HG03060 (cell line): Measurements from ENCODE around the gene SREK1IP1.

ENCODE experiments used
- ATAC-seq: cut with Tn5 transposase; IDR thresholded peaks from one replicate; pipeline ENCODE4 v1.9.1; 2021; ENCODE audit warnings: low read depth, moderate number of reproducible peaks; ENCODE audit not compliant: unreplicated experiment

Gene SREK1IP1

GRCh38 chr5:64768358-64769312 is at the start of gene SREK1IP1, which contains the start of gene CWC27:
SREK1IP1 (minus strand) TSS chr5:64768691; CDS start chr5:64768517, 174 bp downstream.
CWC27 (plus strand) TSS chr5:64768930; CDS start chr5:64769147, 217 bp downstream.
- peak; percentile 95 for ATAC-seq

- ATAC-seq, result no peak
Measured at GRCh38 chr5:64818245-64818644, 49.8 kb upstream of the SREK1IP1 start.

GRCh38 chr5:64814073-64814472 is 45.6 kb upstream of the SREK1IP1 start:
- ATAC-seq, result peak; percentile 81

- no peak for ATAC-seq
Measured at GRCh38 chr5:64811050-64811640, 42.7 kb upstream of the SREK1IP1 start.

GRCh38 chr5:64807520-64807919 is 39.0 kb upstream of the SREK1IP1 start:
- ATAC-seq, result no peak

GRCh38 chr5:64806537-64806936 is 38.0 kb upstream of the SREK1IP1 start:
- ATAC-seq, result no peak

GRCh38 chr5:64800926-64801325 is 32.4 kb upstream of the SREK1IP1 start:
- ATAC-seq, result no peak

- ATAC-seq, result no peak
Measured at GRCh38 chr5:64796301-64796700, 27.8 kb upstream of the SREK1IP1 start.

- ATAC-seq, result no peak
Measured at GRCh38 chr5:64794053-64794770, 25.7 kb upstream of the SREK1IP1 start.

GRCh38 chr5:64792469-64792868 is 24.0 kb upstream of the SREK1IP1 start:
- no peak for ATAC-seq

- ATAC-seq, result no peak
Measured at GRCh38 chr5:64790210-64790609, 21.7 kb upstream of the SREK1IP1 start.

- no peak for ATAC-seq
Measured at GRCh38 chr5:64789457-64789856, 21.0 kb upstream of the SREK1IP1 start.

- ATAC-seq, result no peak
Measured at GRCh38 chr5:64788156-64788555, 19.7 kb upstream of the SREK1IP1 start.

- ATAC-seq, result no peak
Measured at GRCh38 chr5:64786372-64786771, 17.9 kb upstream of the SREK1IP1 start.

GRCh38 chr5:64784451-64785025 is 16.0 kb upstream of the SREK1IP1 start:
- peak; percentile 68 for ATAC-seq

- no peak for ATAC-seq
Measured at GRCh38 chr5:64775291-64775690, 6.8 kb upstream of the SREK1IP1 start.

GRCh38 chr5:64773533-64773932 is 5.0 kb upstream of the SREK1IP1 start:
- peak; percentile 63 for ATAC-seq

GRCh38 chr5:64771736-64772135 is 3.2 kb upstream of the SREK1IP1 start:
- no peak for ATAC-seq

- ATAC-seq, result no peak
Measured at GRCh38 chr5:64769855-64770254, 1.4 kb upstream of the SREK1IP1 start.

- no peak for ATAC-seq
Measured at GRCh38 chr5:64767959-64768357, 533 bp downstream of the SREK1IP1 start.

- ATAC-seq, result no peak
Measured at GRCh38 chr5:64766941-64767340, 1.6 kb downstream of the SREK1IP1 start.
